ENCODE data around the gene SGPL1.

DNA sequence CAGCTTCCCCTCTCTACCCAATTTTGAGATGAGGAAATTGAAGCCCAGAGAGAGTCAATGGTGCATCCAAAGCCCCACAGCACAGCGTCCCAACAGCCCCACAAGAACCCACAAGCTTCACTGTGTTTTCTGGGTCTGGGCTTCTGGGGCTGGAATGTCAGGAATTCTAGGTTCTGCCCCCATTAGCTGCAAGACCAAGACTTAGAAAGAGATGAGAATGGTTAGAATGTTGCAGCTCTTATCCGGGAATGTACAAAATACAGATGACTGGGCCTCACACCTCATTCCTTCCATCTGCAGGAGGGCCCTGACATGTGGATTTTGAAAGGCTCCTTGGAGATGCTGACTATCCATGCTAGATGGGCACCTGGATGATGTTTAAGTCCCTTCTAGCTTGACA is 6.0 kb upstream of the SGPL1 start:
- TF ChIP-seq, protein P1, sequence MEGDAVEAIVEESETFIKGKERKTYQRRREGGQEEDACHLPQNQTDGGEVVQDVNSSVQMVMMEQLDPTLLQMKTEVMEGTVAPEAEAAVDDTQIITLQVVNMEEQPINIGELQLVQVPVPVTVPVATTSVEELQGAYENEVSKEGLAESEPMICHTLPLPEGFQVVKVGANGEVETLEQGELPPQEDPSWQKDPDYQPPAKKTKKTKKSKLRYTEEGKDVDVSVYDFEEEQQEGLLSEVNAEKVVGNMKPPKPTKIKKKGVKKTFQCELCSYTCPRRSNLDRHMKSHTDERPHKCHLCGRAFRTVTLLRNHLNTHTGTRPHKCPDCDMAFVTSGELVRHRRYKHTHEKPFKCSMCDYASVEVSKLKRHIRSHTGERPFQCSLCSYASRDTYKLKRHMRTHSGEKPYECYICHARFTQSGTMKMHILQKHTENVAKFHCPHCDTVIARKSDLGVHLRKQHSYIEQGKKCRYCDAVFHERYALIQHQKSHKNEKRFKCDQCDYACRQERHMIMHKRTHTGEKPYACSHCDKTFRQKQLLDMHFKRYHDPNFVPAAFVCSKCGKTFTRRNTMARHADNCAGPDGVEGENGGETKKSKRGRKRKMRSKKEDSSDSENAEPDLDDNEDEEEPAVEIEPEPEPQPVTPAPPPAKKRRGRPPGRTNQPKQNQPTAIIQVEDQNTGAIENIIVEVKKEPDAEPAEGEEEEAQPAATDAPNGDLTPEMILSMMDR (IDR thresholded peaks at IDR 0.05): no peak
- no peak for TF ChIP-seq POLR2A (IDR thresholded peaks at IDR 0.05)
